Psoas muscle (tissue), 8 donors: ENCODE measurements around the gene RTL5. TPM values are rescaled to one million over a fixed set of nuclear protein-coding genes. Genes with fewer than 3 reads are reported as not detected.

Source experiments
- ATAC-seq, 4 donors: fragments of 200-7000 bp; cut with Tn5 transposase; one replicate each; pipeline ENCODE4 v1.9.1; 2020; ENCODE audit warnings: moderate library complexity in 3 of 4, mild to moderate bottlenecking in 2 of 4
- DNase-seq, 2 donors: peaks; one replicate each; pipeline ENCODE4 v3.0.0-alpha.2; 2020
- H3K27ac ChIP-seq: fragments of 200-600 bp; one replicate; pipeline ENCODE4 v1.8.0; 2022
- H3K27me3 ChIP-seq, 3 donors: fragments of 200-600 bp in 1 of 3; one replicate each; pipeline versions ENCODE4 v1.6.1 to v1.8.0; 2013 to 2022; ENCODE audit warnings: low read length in 2 of 3, mild to moderate bottlenecking in 2 of 3, moderate library complexity in 1 of 3; ENCODE audit not compliant: insufficient read depth in 3 of 3
- H3K36me3 ChIP-seq, 2 donors: fragments of 200-600 bp in 1 of 2; one replicate each; pipeline versions ENCODE4 v1.6.1 to v1.8.0; 2013 to 2022; ENCODE audit warnings: low read depth in 1 of 2, mild to moderate bottlenecking in 1 of 2, moderate library complexity in 1 of 2; ENCODE audit not compliant: insufficient read depth in 1 of 2
- H3K4me1 ChIP-seq: fragments of 200-600 bp; one replicate; pipeline ENCODE4 v1.8.0; 2022
- H3K4me3 ChIP-seq: fragments of 200-600 bp; one replicate; pipeline ENCODE4 v1.8.0; 2022; ENCODE audit warnings: mild to moderate bottlenecking
- H3K9me3 ChIP-seq: fragments of 200-600 bp; one replicate; pipeline ENCODE4 v1.8.0; 2022
- CTCF ChIP-seq: fragments of 200-600 bp; IDR thresholded peaks from one replicate; pipeline ENCODE4 v1.8.0; 2022; ENCODE audit warnings: antibody characterized with exemption
- WGBS, 3 donors: extraction: QIAGEN DNeasy Blood & Tissue Kit; methylation state at CpG; one replicate each; pipeline versions ENCODE4 v1.1.6 to v1.1.7; 2013; 5-methylcytosine and 5-hydroxymethylcytosine counted together
- intact Hi-C, 2 donors: fragments of 100-400 bp; cut with DNase I; formaldehyde crosslinking; loops; one replicate each; pipeline versions ENCODE4 v1.11.0 to v1.14.2; 2022
- polyA plus RNA-seq, 3 donors: library from polyadenylated mRNA; stranded (reverse); fragments of 200-250 nt; gene quantifications; one replicate each; pipeline ENCODE4 v1.2.3, GENCODE V29; 2013
- total RNA-seq, 4 donors: library from RNA; stranded (reverse); fragmentation: NEBNext Ultra II Directional in 2 of 4; extraction: Animal tissue kit (Norgen Biotek cat#: 25700) in 2 of 4; gene quantifications; one replicate each; pipeline versions ENCODE4 v1.2.1 to v1.2.4, GENCODE V29; 2021 to 2023
- donor health status: healthy with polysubstance abuse.
- donor health status: DM: no; HTN: no; CAD: no; lungs with moderate emphysema.
- donor health status: Bipolar disorder and iron deficiency.
- donor health status: healthy.
- donor health status: DM: yes; HTN: yes; CAD: no.
- donor health status: DM: no; HTN: no; CAD: no.
- donor health status: DM: no; HTN: no; CAD: no.
- donor health status: DM: yes; HTN: yes; CAD: no.

RTL5 gene
- total and polyA plus RNA-seq, 7 donors = 0.37 to 2.2 (median 0.91) TPM

- peaks cover 0 to 42% (median 0%) of the 10 kb centered on the region in 3 donors for H3K27me3 ChIP-seq
- H3K4me1 ChIP-seq = peaks cover 3% of the 10 kb centered on the region
- H3K36me3 ChIP-seq = no peaks in the 10 kb centered on the region
- intact Hi-C loops = loop anchor here (1.0 to 5.0 kb wide), 3 partner anchors 108 to 215 kb away; partner anchors contain the start of gene NHSL2 (in 1 of the 2)
- TF ChIP-seq CTCF = no peak
- DNase-seq = no peak
- peak overlapping the region; percentile 41 for H3K27ac ChIP-seq
- H3K4me3 ChIP-seq = no peak overlapping the region
- 30 to 53% (median 40%) methylated on average over 2 to 3 of the region's 3 CpGs for WGBS, 3 donors
- no peaks in the 10 kb centered on the region for H3K9me3 ChIP-seq
- ATAC-seq = peak in 2 of 4 donors; percentile 17 to 26
Measured at GRCh38 chrX:72126048-72126415, 5.7 kb downstream of the RTL5 start.

GRCh38 chrX:72125331-72126047, 6.2 kb downstream of the RTL5 start:
- H3K27ac ChIP-seq = peak overlapping the region; percentile 41
- TF ChIP-seq CTCF = no peak
- H3K36me3 ChIP-seq = no peaks in the 10 kb centered on the region
- no peak overlapping the region for H3K4me3 ChIP-seq
- 38 to 51% (median 41%) methylated on average over 6 of the region's 6 CpGs for WGBS, 3 donors
- intact Hi-C loops = loop anchor here (1.0 to 5.0 kb wide), 3 partner anchors 107 to 215 kb away; partner anchors contain the start of gene NHSL2 (in 1 of the 2)
- H3K4me1 ChIP-seq = peaks cover 3% of the 10 kb centered on the region
- no peaks in the 10 kb centered on the region for H3K9me3 ChIP-seq
- no peak for DNase-seq
- H3K27me3 ChIP-seq = peaks cover 0 to 37% (median 0%) of the 10 kb centered on the region in 3 donors
- no peak for ATAC-seq

- intact Hi-C loops = loop anchor here in 1 of 2 donors (5.0 kb wide), 1 partner anchor 107 kb away; no protein-coding TSS in a partner anchor
- no peak overlapping the region for H3K4me3 ChIP-seq
- DNase-seq = no peak
- TF ChIP-seq CTCF = no peak
- no peaks in the 10 kb centered on the region for H3K9me3 ChIP-seq
- no peak overlapping the region for H3K27ac ChIP-seq
- peaks cover 0 to 29% (median 0%) of the 10 kb centered on the region in 3 donors for H3K27me3 ChIP-seq
- ATAC-seq = no peak
- 70 to 75% (median 74%) methylated on average over 7 to 8 of the region's 8 CpGs for WGBS, 3 donors
- peaks cover 3% of the 10 kb centered on the region for H3K4me1 ChIP-seq
- H3K36me3 ChIP-seq = no peaks in the 10 kb centered on the region
Measured at GRCh38 chrX:72124540-72125201, 7.0 kb downstream of the RTL5 start.

GRCh38 chrX:72123471-72124185, 8.1 kb downstream of the RTL5 start:
- no peak overlapping the region for H3K4me3 ChIP-seq
- no peak overlapping the region for H3K27ac ChIP-seq
- peaks cover 0 to 28% (median 0%) of the 10 kb centered on the region in 3 donors for H3K27me3 ChIP-seq
- H3K36me3 ChIP-seq = no peaks in the 10 kb centered on the region
- H3K9me3 ChIP-seq = no peaks in the 10 kb centered on the region
- ATAC-seq (peak in 1 of 4 donors; percentile 5), DNase-seq (peak; percentile 43 to 63)
- no peak for TF ChIP-seq CTCF
- 59 to 75% (median 63%) methylated on average over 10 to 11 of the region's 11 CpGs for WGBS, 3 donors
- peaks cover 3% of the 10 kb centered on the region for H3K4me1 ChIP-seq
- intact Hi-C loops = no loop called here
